HepG2 (cell line): ENCODE measurements around the gene VWA3A.

Source experiments
- EP300 ChIP-seq, 3 experiments: sonication (generic) in 1 of 3; formaldehyde crosslinking in 1 of 3; IDR thresholded peaks; 2 replicates each; pipeline versions ENCODE4 v1.5.1 to v1.6.1; 2011 to 2020; ENCODE audit warnings: low read depth in 2 of 3, low read length in 2 of 3, borderline replicate concordance in 1 of 3, improper control_type of control experiment in 1 of 3, mild to moderate bottlenecking in 1 of 3, missing genetic modification reagents in 1 of 3, moderate library complexity in 1 of 3
- JUN ChIP-seq: sonication (generic); formaldehyde crosslinking; IDR thresholded peaks from 2 replicates; pipeline ENCODE4 v1.4.0; 2020; ENCODE audit warnings: mild to moderate bottlenecking, missing genetic modification reagents
- KLF9 ChIP-seq: IDR thresholded peaks from 2 replicates; pipeline ENCODE4 v1.6.1; 2016; ENCODE audit warnings: low read depth
- NBN ChIP-seq: fragments of 450-650 bp; conservative IDR thresholded peaks from 2 replicates; pipeline ENCODE4 v1.6.1; 2017
- PHF20 ChIP-seq: sonication (generic); formaldehyde crosslinking; IDR thresholded peaks from 2 replicates; pipeline ENCODE4 v1.5.0; 2020; ENCODE audit warnings: mild to moderate bottlenecking, missing genetic modification reagents
- PRPF4 ChIP-seq: fragments of 200-400 bp; formaldehyde crosslinking; IDR thresholded peaks from 2 replicates; pipeline ENCODE4 v1.6.1; 2016; ENCODE audit warnings: low read length, low read depth; ENCODE audit not compliant: poor library complexity, severe bottlenecking
- XRCC5 ChIP-seq: fragments of 200-400 bp; formaldehyde crosslinking; optimal IDR thresholded peaks from 2 replicates; pipeline ENCODE3; 2017; ENCODE audit warnings: mild to moderate bottlenecking, low read length
- ZNF263 ChIP-seq: sonication (generic); formaldehyde crosslinking; IDR thresholded peaks from 2 replicates; pipeline ENCODE4 v1.4.0; 2020; ENCODE audit warnings: missing genetic modification reagents
- ZNF431 ChIP-seq: sonication (generic); formaldehyde crosslinking; IDR thresholded peaks from 2 replicates; pipeline ENCODE4 v1.9.0; 2022; ENCODE audit warnings: missing genetic modification reagents, low read depth, mild to moderate bottlenecking, borderline replicate concordance
- ZSCAN12 ChIP-seq: sonication (generic); formaldehyde crosslinking; IDR thresholded peaks from 2 replicates; pipeline ENCODE4 v1.9.0; 2021; ENCODE audit warnings: mild to moderate bottlenecking, missing genetic modification reagents
- TF ChIP-seq, protein P1 (sequence below): sonication (generic); formaldehyde crosslinking; IDR thresholded peaks from 2 replicates; pipeline ENCODE4 v1.8.1; 2023; ENCODE audit warnings: mild to moderate bottlenecking, missing genetic modification reagents, borderline replicate concordance
- TF ChIP-seq, protein P2 (sequence below): sonication (generic); formaldehyde crosslinking; IDR thresholded peaks from 2 replicates; pipeline ENCODE4 v1.5.0; 2020; ENCODE audit warnings: mild to moderate bottlenecking, missing genetic modification reagents, moderate library complexity
- TF ChIP-seq, protein P3 (sequence below): sonication (generic); formaldehyde crosslinking; IDR thresholded peaks from 2 replicates; pipeline ENCODE4 v1.4.0; 2020; ENCODE audit warnings: mild to moderate bottlenecking, missing genetic modification reagents
- TF ChIP-seq, protein P4 (sequence below): IDR thresholded peaks from 2 replicates; pipeline ENCODE4 v1.6.1; 2012; ENCODE audit warnings: low read length, improper control_type of control experiment

DNA sequence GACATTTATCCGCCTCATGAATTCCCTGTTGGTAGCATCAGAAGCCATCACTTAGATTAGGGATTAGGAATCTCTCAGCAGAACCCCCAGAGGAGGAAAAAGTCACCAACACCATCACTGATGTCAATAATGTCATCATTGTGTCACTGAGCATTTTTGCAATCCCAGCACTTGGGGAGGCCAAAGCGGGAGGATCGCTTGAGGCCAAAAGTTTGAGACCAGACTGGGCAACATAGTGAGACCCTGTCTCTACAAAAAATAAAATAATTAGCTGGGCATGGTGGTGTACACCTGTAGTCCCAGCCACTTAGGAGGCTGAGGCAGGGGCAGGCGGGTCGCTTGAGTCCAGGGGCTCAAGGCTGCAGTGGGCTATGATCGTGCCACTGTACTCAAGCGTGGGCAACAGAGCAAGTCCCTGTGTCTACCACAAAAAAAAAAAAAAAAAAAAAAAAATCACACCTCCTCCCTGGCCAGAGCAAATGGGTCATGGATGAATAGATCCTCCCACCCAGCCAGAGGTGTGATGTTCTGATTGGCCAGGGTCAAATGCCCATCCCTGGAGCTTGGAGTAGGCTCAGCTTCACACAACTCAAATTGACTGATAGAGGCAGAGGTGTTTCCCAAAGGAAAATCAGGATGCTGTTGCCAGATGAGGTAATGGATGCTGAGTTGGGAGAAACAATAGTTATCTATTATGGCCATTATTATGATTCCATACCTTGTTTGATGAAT is 31.6 kb downstream of the VWA3A start:
- TF ChIP-seq ZNF263 (CRISPR knock-in tag): no peak
- no peak for TF ChIP-seq PHF20 (CRISPR knock-in tag)
- TF ChIP-seq, protein P1, sequence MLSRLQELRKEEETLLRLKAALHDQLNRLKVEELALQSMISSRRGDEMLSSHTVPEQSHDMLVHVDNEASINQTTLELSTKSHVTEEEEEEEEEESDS (CRISPR knock-in tag): no peak
- no peak for TF ChIP-seq XRCC5
- TF ChIP-seq, protein P2, sequence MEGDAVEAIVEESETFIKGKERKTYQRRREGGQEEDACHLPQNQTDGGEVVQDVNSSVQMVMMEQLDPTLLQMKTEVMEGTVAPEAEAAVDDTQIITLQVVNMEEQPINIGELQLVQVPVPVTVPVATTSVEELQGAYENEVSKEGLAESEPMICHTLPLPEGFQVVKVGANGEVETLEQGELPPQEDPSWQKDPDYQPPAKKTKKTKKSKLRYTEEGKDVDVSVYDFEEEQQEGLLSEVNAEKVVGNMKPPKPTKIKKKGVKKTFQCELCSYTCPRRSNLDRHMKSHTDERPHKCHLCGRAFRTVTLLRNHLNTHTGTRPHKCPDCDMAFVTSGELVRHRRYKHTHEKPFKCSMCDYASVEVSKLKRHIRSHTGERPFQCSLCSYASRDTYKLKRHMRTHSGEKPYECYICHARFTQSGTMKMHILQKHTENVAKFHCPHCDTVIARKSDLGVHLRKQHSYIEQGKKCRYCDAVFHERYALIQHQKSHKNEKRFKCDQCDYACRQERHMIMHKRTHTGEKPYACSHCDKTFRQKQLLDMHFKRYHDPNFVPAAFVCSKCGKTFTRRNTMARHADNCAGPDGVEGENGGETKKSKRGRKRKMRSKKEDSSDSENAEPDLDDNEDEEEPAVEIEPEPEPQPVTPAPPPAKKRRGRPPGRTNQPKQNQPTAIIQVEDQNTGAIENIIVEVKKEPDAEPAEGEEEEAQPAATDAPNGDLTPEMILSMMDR (CRISPR knock-in tag): no peak
- TF ChIP-seq KLF9 (CRISPR knock-in tag): no peak
- TF ChIP-seq, protein P3, sequence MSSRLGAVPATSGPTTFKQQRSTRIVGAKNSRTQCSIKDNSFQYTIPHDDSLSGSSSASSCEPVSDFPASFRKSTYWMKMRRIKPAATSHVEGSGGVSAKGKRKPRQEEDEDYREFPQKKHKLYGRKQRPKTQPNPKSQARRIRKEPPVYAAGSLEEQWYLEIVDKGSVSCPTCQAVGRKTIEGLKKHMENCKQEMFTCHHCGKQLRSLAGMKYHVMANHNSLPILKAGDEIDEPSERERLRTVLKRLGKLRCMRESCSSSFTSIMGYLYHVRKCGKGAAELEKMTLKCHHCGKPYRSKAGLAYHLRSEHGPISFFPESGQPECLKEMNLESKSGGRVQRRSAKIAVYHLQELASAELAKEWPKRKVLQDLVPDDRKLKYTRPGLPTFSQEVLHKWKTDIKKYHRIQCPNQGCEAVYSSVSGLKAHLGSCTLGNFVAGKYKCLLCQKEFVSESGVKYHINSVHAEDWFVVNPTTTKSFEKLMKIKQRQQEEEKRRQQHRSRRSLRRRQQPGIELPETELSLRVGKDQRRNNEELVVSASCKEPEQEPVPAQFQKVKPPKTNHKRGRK: no peak
- TF ChIP-seq EP300 (IDR thresholded peaks at IDR 0.05; ENCODE audit: low read depth in 2 of 2, low read length in 2 of 2): no peak
- TF ChIP-seq EP300 (CRISPR knock-in tag; IDR thresholded peaks at IDR 0.05; ENCODE audit: borderline replicate concordance): no peak
- TF ChIP-seq, protein P4, sequence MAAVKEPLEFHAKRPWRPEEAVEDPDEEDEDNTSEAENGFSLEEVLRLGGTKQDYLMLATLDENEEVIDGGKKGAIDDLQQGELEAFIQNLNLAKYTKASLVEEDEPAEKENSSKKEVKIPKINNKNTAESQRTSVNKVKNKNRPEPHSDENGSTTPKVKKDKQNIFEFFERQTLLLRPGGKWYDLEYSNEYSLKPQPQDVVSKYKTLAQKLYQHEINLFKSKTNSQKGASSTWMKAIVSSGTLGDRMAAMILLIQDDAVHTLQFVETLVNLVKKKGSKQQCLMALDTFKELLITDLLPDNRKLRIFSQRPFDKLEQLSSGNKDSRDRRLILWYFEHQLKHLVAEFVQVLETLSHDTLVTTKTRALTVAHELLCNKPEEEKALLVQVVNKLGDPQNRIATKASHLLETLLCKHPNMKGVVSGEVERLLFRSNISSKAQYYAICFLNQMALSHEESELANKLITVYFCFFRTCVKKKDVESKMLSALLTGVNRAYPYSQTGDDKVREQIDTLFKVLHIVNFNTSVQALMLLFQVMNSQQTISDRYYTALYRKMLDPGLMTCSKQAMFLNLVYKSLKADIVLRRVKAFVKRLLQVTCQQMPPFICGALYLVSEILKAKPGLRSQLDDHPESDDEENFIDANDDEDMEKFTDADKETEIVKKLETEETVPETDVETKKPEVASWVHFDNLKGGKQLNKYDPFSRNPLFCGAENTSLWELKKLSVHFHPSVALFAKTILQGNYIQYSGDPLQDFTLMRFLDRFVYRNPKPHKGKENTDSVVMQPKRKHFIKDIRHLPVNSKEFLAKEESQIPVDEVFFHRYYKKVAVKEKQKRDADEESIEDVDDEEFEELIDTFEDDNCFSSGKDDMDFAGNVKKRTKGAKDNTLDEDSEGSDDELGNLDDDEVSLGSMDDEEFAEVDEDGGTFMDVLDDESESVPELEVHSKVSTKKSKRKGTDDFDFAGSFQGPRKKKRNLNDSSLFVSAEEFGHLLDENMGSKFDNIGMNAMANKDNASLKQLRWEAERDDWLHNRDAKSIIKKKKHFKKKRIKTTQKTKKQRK: no peak
- no peak for TF ChIP-seq ZSCAN12 (CRISPR knock-in tag)
- TF ChIP-seq JUN (CRISPR knock-in tag): no peak
- TF ChIP-seq ZNF431 (CRISPR knock-in tag): no peak
- TF ChIP-seq PRPF4: no peak
- no peak for TF ChIP-seq NBN
